GM10248 (cell line): ENCODE results near the gene MICB.

Experiments used
- CTCF ChIA-PET: fragments of 300-600 bp; sonication (Branson Sonifier 250); formaldehyde crosslinking; extraction: SDS; loops from one replicate; lab custom pipeline; 2021; ENCODE audit warnings: antibody characterized with exemption; lab: Yijun Ruan, JAX
- POLR2A ChIA-PET: fragments of 350-650 bp; sonication (Branson Sonifier 250); formaldehyde crosslinking; extraction: SDS; loops from one replicate; lab custom pipeline; 2020; ENCODE audit warnings: antibody characterized with exemption; lab: Yijun Ruan, JAX
- DNase-seq: peaks from one replicate; pipeline ENCODE4 v3.0.0; 2012; ENCODE audit errors: extremely low spot score
- CTCF ChIP-seq: IDR thresholded peaks from 2 replicates; pipeline ENCODE4 v1.5.1; 2012; ENCODE audit warnings: mild to moderate bottlenecking, low read depth; ENCODE audit errors: extremely low read depth, missing control alignments, control extremely low read depth

Gene MICB

DNA sequence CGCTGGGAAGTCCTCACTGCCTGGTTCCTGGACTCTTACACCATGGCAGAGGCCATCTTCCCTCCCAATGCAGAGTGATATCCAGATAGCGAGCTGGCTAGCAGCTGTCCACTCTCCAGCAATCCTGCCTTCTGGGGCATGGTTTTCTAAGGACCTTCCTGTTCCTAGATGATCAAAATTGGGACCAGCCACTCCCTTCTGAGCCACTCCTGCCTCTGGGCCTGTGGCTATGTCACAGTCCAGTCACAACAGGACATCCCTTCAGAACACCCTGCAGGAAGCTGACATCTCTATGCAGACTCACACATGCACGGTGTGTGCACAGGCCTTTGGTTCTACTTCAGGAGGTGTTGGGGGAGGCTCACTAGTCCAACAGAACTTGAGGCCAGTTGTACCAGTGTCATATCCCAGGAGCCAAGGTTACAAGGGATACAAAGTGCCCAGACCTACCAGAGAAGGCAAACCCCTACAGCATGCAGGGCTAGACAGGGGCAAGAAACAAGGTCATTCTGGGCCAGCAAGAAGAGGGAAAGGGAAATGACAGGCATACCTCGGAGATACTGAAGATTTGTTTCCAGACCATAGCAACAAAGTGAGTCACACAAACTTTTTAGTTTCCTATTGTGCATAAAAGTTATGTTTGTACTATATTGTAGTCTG lies 28.1 kb downstream of the MICB start:
- ChIA-PET CTCF (interaction anchor here (1.6 to 2.0 kb wide), 2 partner anchors 31 to 33 kb away, joined by 3 to 5 read pairs; no protein-coding TSS in a partner anchor), POLR2A (interaction anchor here (1.1 kb wide), 1 partner anchor 9 kb away, joined by 4 read pairs; no protein-coding TSS in a partner anchor)
- DNase-seq = no peak
- no peak for TF ChIP-seq CTCF

- ChIA-PET POLR2A (interaction anchor here (0.7 to 3.4 kb wide), 9 partner anchors 10 to 287 kb away, joined by 3 to 14 read pairs (median 4); partner anchors contain the start of genes DDX39B, HSPA1L and NFKBIL1), CTCF (interaction anchor here (0.8 to 2.2 kb wide), 5 partner anchors 10 to 70 kb away, joined by 3 to 9 read pairs (median 3); partner anchors contain the start of gene DDX39B)
- TF ChIP-seq CTCF = no peak
- no peak for DNase-seq
Measured at GRCh38 chr6:31528307-31528777, 30.4 kb downstream of the MICB start.

GRCh38 chr6:31528821-31529328 lies 30.9 kb downstream of the MICB start, which contains the start of gene MCCD1:
MCCD1 (plus strand) TSS chr6:31528962; CDS start chr6:31529015, 53 bp downstream.
- no peak for TF ChIP-seq CTCF
- ChIA-PET CTCF (interaction anchor here (1.7 to 2.2 kb wide), 2 partner anchors 12 to 70 kb away, joined by 9 read pairs; partner anchors contain the start of gene DDX39B), POLR2A (interaction anchor here (0.5 to 3.4 kb wide), 7 partner anchors 10 to 1726 kb away, joined by 3 to 14 read pairs (median 4); partner anchors contain the start of gene DDX39B)
- DNase-seq = no peak

DNA sequence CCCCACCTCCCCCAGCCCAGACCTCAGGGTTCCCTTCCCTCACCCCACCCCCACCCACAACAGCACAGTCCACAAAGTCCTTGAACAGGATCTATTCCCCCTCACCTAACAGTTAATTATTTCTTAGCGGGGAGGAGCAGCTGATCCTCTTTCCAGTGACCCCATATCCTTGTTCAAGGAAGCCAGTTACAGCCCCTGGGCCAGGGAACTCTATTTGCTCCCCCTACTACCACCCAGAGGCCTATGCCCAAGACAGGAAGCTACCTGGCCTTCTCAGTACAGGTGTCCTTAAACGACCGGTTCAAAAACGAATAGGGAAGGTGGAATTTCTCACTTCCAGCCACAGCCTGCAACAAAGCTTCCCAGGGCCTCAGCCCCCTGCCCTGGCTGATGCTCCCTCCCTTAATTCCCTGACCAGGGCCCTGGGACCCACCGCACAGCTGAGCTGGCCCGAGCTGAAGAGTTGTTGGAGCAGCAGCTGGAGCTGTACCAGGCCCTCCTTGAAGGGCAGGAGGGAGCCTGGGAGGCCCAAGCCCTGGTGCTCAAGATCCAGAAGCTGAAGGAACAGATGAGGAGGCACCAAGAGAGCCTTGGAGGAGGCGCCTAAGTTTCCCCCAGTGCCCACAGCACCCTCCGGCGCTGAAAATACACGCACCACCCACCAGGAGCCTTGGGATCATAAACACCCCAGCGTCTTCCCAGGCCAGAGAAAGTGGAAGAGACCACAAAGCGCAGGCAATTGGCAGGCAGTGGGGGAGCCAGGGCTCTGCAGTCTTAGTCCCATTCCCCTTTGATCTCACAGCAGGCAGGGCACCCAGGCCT lies 31.6 kb downstream of the MICB start:
- no peak for TF ChIP-seq CTCF
- CTCF ChIA-PET = interaction anchor here (2.2 kb wide), 1 partner anchor 11 kb away, joined by 9 read pairs; the partner anchor contains the start of gene DDX39B
- DNase-seq = no peak
- POLR2A ChIA-PET = interaction anchor here (0.5 to 3.4 kb wide), 5 partner anchors 10 to 1726 kb away, joined by 3 to 14 read pairs (median 4); partner anchors contain the start of gene DDX39B

DNA sequence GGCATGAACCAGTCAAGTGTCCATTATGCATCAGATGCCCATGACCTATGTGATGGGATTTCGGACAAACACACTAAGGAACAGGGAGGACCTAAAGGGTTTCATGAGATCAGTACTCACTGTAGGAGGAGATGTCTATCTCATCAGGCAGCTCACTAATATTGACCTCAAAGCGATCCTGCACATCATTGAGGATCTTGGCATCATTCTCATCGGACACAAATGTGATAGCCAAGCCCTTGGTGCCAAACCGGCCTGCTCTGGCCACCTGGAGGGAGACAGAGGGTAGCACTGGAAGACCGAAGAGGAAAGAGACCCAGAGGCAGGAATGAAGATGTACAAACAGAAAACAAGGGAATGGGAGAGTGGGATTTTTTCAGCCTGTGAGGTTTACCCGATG lies 32.7 kb downstream of the MICB start:
- ChIA-PET POLR2A (interaction anchor here (2.1 kb wide), 1 partner anchor 11 kb away, joined by 7 read pairs; the partner anchor contains the start of gene DDX39B), CTCF (interaction anchor here (1.4 kb wide), 1 partner anchor 68 kb away, joined by 3 read pairs; no protein-coding TSS in a partner anchor)
- DNase-seq = no peak
- no peak for TF ChIP-seq CTCF
